Sigmoid colon (tissue), 7 donors: ENCODE measurements around the gene PMFBP1. TPM values are rescaled to one million over a fixed set of nuclear protein-coding genes. Genes with fewer than 3 reads are reported as not detected.

Source experiments
- DNase-seq: peaks from one replicate; pipeline ENCODE4 v3.0.0-alpha.2; 2019
- H3K27ac ChIP-seq, 4 donors: fragments of 200-600 bp; sonication (generic); one replicate each; pipeline ENCODE4 v1.5.1; 2016 to 2019; ENCODE audit warnings: mild to moderate bottlenecking in 1 of 4
- H3K27me3 ChIP-seq, 3 donors: fragments of 200-600 bp; sonication (generic); one replicate each; pipeline ENCODE4 v1.5.1; 2019; ENCODE audit warnings: mild to moderate bottlenecking in 1 of 3
- H3K36me3 ChIP-seq, 4 donors: fragments of 200-600 bp; sonication (generic); one replicate each; pipeline ENCODE4 v1.5.1; 2016 to 2019
- H3K4me1 ChIP-seq, 4 donors: fragments of 200-600 bp; sonication (generic); one replicate each; pipeline ENCODE4 v1.5.1; 2017 to 2019
- H3K4me3 ChIP-seq, 4 donors: fragments of 200-600 bp; sonication (generic); one replicate each; pipeline ENCODE4 v1.5.1; 2017 to 2019; ENCODE audit warnings: mild to moderate bottlenecking in 2 of 4, moderate library complexity in 1 of 4
- H3K9me3 ChIP-seq, 4 donors: fragments of 200-600 bp in 3 of 4; sonication (generic) in 3 of 4; one replicate each; pipeline versions ENCODE4 v1.5.1 to v1.6.1; 2013 to 2019
- EP300 ChIP-seq, 4 donors: sonication (generic); formaldehyde crosslinking; IDR thresholded peaks; one replicate each; pipeline ENCODE4 v1.6.1; 2017; ENCODE audit warnings: antibody characterized with exemption in 4 of 4
- POLR2A ChIP-seq, 2 donors: fragments of 450-650 bp; IDR thresholded peaks; one replicate each; pipeline ENCODE4 v1.6.1; 2016; ENCODE audit warnings: antibody characterized with exemption in 2 of 2, mild to moderate bottlenecking in 2 of 2, moderate library complexity in 2 of 2
- POLR2AphosphoS5 ChIP-seq, 4 donors: sonication (generic); formaldehyde crosslinking; IDR thresholded peaks; one replicate each; pipeline ENCODE4 v1.6.1; 2017; ENCODE audit warnings: antibody characterized with exemption in 4 of 4
- WGBS, 2 donors: extraction: QIAGEN DNeasy Blood & Tissue Kit; methylation state at CpG; one replicate each; pipeline ENCODE4 v1.1.7; 2013; 5-methylcytosine and 5-hydroxymethylcytosine counted together
- intact Hi-C: fragments of 100-400 bp; cut with DNase I; formaldehyde crosslinking; loops from one replicate; pipeline ENCODE4 v1.15.1; 2023
- polyA plus RNA-seq, 3 donors: library from polyadenylated mRNA; stranded (reverse); fragments of 200-250 nt; gene quantifications; one replicate each; pipeline ENCODE4 v1.2.3, GENCODE V29; 2013
- total RNA-seq, 4 donors: library from RNA; depleted of rRNA; stranded (reverse); fragments of >200 nt; gene quantifications; one replicate each; pipeline ENCODE4 v1.1.0, GENCODE V29; 2016
- TF ChIP-seq, protein P1 (sequence below), 4 experiments: fragments of 450-650 bp in 3 of 4; fragments of 200-600 bp in 1 of 4; IDR thresholded peaks; one replicate each; pipeline ENCODE4 v1.5.1; 2016 to 2019; ENCODE audit warnings: antibody characterized with exemption in 4 of 4, mild to moderate bottlenecking in 3 of 4, moderate library complexity in 2 of 4
- donor health status: healthy with polysubstance abuse.
- donor health status: Bipolar disorder and iron deficiency.
- donor health status: healthy.

Gene PMFBP1
- total and polyA plus RNA-seq, 7 donors: 0.33 to 2.5 (median 0.82) TPM; not detected in 3

DNA sequence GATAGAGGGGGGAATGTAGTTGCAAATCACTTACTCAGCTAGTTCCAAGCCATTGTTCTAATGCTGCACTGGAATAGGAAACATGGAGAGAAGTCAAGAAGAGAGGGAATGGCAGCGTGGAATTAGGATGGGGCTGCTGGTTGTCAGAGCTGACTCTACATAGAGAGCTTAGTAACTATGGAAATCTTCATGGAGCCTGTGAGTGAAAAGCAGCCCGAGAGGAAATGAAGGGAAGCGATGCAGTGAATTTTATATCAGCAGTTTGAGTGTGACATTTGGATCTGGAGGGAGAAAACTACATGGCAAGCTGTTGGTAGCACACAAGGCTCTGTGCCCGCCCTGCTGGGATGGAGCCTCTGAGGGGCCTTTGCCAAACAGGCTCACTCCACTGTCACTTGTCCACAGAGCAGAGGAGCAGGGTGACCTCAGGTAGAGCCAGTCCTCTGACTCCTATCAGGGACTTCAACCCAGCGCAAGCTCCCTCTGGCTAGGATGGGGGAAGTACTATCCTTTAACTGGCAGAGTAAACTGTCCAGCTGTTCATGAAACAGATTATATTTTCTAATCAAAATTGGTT is 27.9 kb upstream of the PMFBP1 start:
- H3K4me3 ChIP-seq: no peak overlapping the region
- WGBS, 2 donors: 92% methylated on average over 5 of the region's 5 CpGs
- H3K27ac ChIP-seq: no peak overlapping the region
- no peaks in the 10 kb centered on the region for H3K27me3 ChIP-seq
- no peaks in the 10 kb centered on the region for H3K9me3 ChIP-seq
- peaks cover 0 to 12% (median 3%) of the 10 kb centered on the region in 4 donors for H3K4me1 ChIP-seq
- DNase-seq: no peak
- TF ChIP-seq POLR2AphosphoS5 (IDR thresholded peaks at IDR 0.05) (no peak), EP300 (IDR thresholded peaks at IDR 0.05) (no peak), POLR2A (IDR thresholded peaks at IDR 0.05) (no peak)
- TF ChIP-seq, protein P1, sequence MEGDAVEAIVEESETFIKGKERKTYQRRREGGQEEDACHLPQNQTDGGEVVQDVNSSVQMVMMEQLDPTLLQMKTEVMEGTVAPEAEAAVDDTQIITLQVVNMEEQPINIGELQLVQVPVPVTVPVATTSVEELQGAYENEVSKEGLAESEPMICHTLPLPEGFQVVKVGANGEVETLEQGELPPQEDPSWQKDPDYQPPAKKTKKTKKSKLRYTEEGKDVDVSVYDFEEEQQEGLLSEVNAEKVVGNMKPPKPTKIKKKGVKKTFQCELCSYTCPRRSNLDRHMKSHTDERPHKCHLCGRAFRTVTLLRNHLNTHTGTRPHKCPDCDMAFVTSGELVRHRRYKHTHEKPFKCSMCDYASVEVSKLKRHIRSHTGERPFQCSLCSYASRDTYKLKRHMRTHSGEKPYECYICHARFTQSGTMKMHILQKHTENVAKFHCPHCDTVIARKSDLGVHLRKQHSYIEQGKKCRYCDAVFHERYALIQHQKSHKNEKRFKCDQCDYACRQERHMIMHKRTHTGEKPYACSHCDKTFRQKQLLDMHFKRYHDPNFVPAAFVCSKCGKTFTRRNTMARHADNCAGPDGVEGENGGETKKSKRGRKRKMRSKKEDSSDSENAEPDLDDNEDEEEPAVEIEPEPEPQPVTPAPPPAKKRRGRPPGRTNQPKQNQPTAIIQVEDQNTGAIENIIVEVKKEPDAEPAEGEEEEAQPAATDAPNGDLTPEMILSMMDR (IDR thresholded peaks at IDR 0.05): no peak
- intact Hi-C loops: no loop called here
- H3K36me3 ChIP-seq: no peaks in the 10 kb centered on the region

DNA sequence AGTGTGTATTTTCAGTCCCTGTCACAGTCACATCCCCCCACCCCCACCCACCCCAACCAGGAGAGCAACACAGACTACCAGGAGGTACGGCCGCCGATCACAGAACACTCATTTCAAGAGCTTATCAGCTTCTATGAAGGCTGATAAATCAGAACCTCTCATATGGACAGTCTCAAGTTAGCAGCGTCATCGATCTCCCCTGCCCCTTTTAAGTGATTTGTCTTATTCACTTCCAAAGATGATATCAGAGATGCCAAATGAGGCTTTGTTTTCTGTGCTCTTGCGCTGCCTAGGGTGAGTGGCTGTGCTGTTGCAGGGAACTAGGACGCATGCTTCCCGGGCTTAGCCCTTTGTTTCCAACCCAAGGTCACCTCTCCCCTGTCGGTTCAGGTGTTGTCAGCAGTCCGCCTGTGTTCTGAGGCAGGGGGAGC is 26.8 kb upstream of the PMFBP1 start:
- H3K36me3 ChIP-seq: no peaks in the 10 kb centered on the region
- WGBS, 2 donors: 76 to 94% methylated on average over 10 of the region's 10 CpGs
- intact Hi-C loops: no loop called here
- H3K27me3 ChIP-seq: no peaks in the 10 kb centered on the region
- H3K4me3 ChIP-seq: no peak overlapping the region
- H3K4me1 ChIP-seq: peaks cover 0 to 12% (median 3%) of the 10 kb centered on the region in 4 donors
- TF ChIP-seq, protein P1 (IDR thresholded peaks at IDR 0.05): no peak
- TF ChIP-seq POLR2A (IDR thresholded peaks at IDR 0.05) (no peak), POLR2AphosphoS5 (IDR thresholded peaks at IDR 0.05) (no peak), EP300 (IDR thresholded peaks at IDR 0.05) (no peak)
- no peak overlapping the region for H3K27ac ChIP-seq
- DNase-seq: no peak
- no peaks in the 10 kb centered on the region for H3K9me3 ChIP-seq

DNA sequence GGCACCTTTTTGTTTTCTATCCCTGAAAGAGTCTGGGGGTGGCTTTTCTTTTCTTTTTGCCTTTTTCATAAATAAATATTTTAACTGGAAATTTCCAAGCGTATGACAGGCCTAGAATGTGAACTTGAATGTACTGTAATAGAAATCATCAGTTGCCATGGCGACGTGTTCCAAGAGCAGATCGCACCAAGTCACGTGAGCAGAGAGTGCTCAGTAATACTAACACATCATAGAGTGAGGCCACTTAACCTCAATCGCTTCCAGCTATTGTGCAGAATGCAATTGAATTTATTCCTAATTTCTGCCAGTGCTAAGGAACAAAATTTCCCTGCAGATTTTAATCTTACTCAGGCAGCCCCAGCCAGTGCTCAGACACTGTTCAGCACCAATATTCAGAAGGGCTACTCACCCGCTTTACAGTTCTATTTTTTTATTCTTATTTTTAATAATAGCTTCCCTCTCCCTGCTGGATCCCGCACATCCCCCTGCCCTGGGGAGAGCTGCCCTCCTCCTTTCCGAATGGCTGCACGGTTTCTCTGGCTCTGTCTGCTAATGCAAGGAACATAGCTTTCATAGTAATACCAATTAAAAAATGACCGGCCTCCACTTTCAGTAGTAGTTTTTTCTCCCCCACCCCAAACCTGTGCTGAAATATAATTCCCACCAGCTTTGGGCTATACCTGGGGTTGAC is 26.2 kb upstream of the PMFBP1 start:
- Histone ChIP-seq H3K4me1 (peaks cover 0 to 12% (median 3%) of the 10 kb centered on the region in 4 donors), H3K27ac (no peak overlapping the region), H3K27me3 (no peaks in the 10 kb centered on the region), H3K36me3 (no peaks in the 10 kb centered on the region), H3K4me3 (no peak overlapping the region), H3K9me3 (no peaks in the 10 kb centered on the region)
- DNase-seq: peak; percentile 84
- 79 to 86% methylated on average over 11 of the region's 11 CpGs for WGBS, 2 donors
- intact Hi-C loops: no loop called here
- TF ChIP-seq, protein P1 (IDR thresholded peaks at IDR 0.05): no peak
- TF ChIP-seq EP300 (IDR thresholded peaks at IDR 0.05) (no peak), POLR2AphosphoS5 (IDR thresholded peaks at IDR 0.05) (no peak), POLR2A (IDR thresholded peaks at IDR 0.05) (no peak)

DNA sequence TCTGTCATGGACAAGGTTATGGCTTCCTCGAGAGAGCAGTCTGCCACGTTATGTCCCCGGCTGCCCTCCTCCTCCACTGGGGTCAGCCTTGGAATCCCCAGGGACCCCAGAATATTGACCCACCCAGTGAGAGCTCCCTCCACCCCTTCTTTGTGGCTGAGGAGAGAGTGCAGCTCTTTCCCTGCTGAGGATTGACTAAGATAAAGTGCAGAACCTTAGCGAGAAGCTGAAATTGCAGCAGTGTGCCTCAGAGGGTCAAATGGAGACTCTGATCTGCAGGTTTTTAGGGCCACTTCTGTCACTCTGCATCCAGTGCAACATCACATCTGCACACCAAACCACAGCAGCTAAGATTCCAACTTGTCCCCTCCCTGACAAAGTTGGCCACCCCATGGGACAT is 25.6 kb upstream of the PMFBP1 start:
- Histone ChIP-seq H3K27me3 (no peaks in the 10 kb centered on the region), H3K36me3 (no peaks in the 10 kb centered on the region), H3K4me1 (peaks cover 0 to 12% (median 3%) of the 10 kb centered on the region in 4 donors), H3K27ac (no peak overlapping the region), H3K9me3 (no peaks in the 10 kb centered on the region), H3K4me3 (no peak overlapping the region)
- TF ChIP-seq, protein P1 (IDR thresholded peaks at IDR 0.05): no peak
- no peak for TF ChIP-seq POLR2AphosphoS5 (IDR thresholded peaks at IDR 0.05)
- TF ChIP-seq EP300 (IDR thresholded peaks at IDR 0.05): no peak
- TF ChIP-seq POLR2A (IDR thresholded peaks at IDR 0.05): no peak
- DNase-seq: no peak
- WGBS, 2 donors: 82 to 89% methylated on average over 4 of the region's 4 CpGs
- intact Hi-C loops: no loop called here
